GM21825 (cell line): Measurements from ENCODE around the gene VSIR.
A peak's percentile ranks its signal among the peaks of the same experiment; 100 is the strongest.

Experiments
- ATAC-seq: cut with Tn5 transposase; IDR thresholded peaks from one replicate; pipeline ENCODE4 v1.9.1; 2021; ENCODE audit warnings: mild to moderate bottlenecking, moderate library complexity; ENCODE audit not compliant: unreplicated experiment

VSIR gene

GRCh38 chr10:71749396-71749795, 23.9 kb downstream of the VSIR start:
- no peak for ATAC-seq

GRCh38 chr10:71748671-71749191, 24.6 kb downstream of the VSIR start:
- peak; percentile 54 for ATAC-seq

GRCh38 chr10:71747551-71748523, 25.5 kb downstream of the VSIR start:
- no peak for ATAC-seq

GRCh38 chr10:71747039-71747531, 26.2 kb downstream of the VSIR start:
- no peak for ATAC-seq

- ATAC-seq: no peak
These were observed 26.8 kb downstream of the VSIR start for GRCh38 chr10:71746344-71747037.

- ATAC-seq: no peak
These were observed 27.6 kb downstream of the VSIR start for GRCh38 chr10:71745664-71746250.

GRCh38 chr10:71744897-71745663, 28.2 kb downstream of the VSIR start:
- ATAC-seq: no peak

GRCh38 chr10:71743866-71744265, 29.5 kb downstream of the VSIR start:
- ATAC-seq: no peak

- ATAC-seq: no peak
These were observed 30.1 kb downstream of the VSIR start for GRCh38 chr10:71743089-71743838.

GRCh38 chr10:71742301-71743088, 30.8 kb downstream of the VSIR start:
- ATAC-seq: no peak

- ATAC-seq: no peak
These were observed 31.6 kb downstream of the VSIR start for GRCh38 chr10:71741671-71742070.

GRCh38 chr10:71741029-71741428, 32.3 kb downstream of the VSIR start:
- ATAC-seq: no peak

GRCh38 chr10:71740069-71740653, 33.2 kb downstream of the VSIR start:
- no peak for ATAC-seq

GRCh38 chr10:71739358-71739900, 33.9 kb downstream of the VSIR start:
- no peak for ATAC-seq

- no peak for ATAC-seq
These were observed 35.5 kb downstream of the VSIR start for GRCh38 chr10:71737834-71738197.

GRCh38 chr10:71737001-71737833, 36.1 kb downstream of the VSIR start:
- ATAC-seq: no peak

GRCh38 chr10:71736570-71736952, 36.8 kb downstream of the VSIR start:
- no peak for ATAC-seq
